ENCODE measurements around the gene GNRH2.

GRCh38 chr20:2995796-2996195 is 47.6 kb upstream of the GNRH2 start:
- TF ChIP-seq CTCF (IDR thresholded peaks at IDR 0.05) (no peak), EZH2 (IDR thresholded peaks at IDR 0.05; ENCODE audit: borderline replicate concordance, insufficient read depth, low read depth, low read length, poor library complexity, severe bottlenecking) (no peak)
